Activated gamma-delta T cell treated with Interleukin-2 at 50 U/mL for 16 hours (primary cell): ENCODE results near the gene ATP1A4.
"Not testable (repeated sequence)": the region's sequence is repeated elsewhere in the genome, so short reads cannot be mapped to it uniquely, and the experiment has no call there.

Source experiments
- DNase-seq: peaks from one replicate; pipeline ENCODE4 v3.0.0-alpha.2; 2020

The ATP1A4 gene

DNA sequence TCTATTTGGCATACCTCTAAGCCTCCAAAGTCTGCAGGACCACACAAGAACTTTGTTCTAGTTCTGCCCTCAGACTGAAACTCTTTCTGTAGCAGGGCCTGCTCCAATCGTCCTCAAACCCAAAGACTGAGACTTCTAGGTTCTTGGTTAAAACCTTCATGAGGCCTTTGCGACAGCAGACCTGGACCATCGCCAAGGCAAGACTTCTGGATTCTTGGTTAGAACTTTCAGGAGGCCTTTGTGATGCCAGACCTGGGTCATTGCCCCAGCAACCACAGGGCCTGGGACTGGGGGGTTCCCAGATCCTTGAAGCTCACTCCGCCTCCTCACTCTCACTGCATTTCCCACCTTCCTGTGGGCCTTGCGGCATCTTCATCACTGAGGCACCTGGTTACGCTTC is at the start of gene ATP1A4:
TSS of gene ATP1A4 (plus strand) at position 301 of the 400 bp plus-strand sequence. CDS start 438 bp downstream, outside the sequence.
- no peak for DNase-seq

DNA sequence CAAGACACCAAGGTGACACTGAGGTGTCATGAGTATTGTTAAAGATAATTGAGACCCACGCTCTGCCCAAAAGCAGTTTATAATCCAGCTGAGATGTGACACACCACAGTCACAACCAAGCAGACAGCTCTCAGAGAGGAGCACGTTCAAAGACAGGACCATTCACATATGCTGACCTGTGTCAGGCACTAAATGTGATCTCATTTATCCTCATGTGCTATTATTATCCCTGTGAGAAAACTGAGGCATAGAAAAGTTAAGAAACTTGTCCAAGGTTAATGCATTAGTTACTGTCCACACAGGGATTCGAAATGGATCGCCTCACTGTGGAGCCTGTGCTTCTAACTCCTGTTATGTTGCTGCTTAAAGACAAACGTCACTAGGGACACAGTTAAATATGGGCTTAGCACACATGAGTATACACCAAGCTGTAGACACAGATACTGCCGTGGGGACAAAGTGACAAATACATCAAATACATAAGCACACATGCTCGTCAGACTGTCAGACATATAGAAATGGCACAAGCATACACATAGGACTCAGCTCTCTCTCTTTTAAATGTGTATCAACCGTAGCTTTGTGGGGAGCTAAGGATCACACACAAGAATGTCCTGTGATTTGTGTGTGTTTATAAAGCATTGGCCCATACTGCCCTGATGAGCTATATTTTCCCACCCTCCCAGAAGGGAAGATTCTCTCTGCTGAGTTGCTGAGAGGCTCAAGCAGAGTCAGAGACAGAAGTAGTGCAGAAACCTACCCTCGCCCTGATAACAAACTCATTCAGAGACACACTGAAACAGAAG is 49.5 kb upstream of the ATP1A4 start:
- DNase-seq: no peak

DNA sequence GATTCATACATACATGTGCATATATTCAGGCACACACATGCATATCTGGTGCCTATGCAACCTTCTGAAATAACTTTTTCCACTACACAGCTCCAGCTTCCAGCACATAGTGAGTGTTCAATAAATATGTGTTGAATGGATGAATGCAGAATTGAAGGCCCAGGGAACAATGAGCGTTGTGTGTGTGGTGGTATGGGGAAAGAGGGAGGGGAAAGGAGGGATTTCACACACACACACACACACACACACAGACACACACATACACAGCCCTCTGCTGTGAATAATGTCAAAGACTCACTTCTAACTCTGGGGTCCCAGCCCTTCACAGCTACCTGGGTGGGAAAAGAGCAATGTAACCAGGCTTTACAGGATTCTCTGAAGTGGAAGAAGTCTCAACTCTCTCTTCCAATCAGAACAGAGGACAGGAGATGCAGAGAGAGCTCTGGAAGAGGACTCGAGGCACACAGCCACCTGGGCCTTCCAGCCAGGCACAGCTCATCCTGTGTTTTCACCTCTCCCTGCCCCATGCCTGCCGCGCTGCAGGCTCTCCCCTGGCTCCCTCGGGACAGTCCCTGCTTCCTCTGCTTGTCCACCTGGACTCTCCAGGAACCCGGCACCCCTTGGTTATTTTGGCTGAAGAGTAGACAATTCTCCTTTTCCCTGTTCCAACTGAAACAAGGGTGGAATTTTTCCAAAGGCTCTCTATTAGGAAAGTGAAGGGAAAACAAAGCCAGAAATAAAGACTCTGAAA is 47.6 kb upstream of the ATP1A4 start:
- DNase-seq: no peak

DNA sequence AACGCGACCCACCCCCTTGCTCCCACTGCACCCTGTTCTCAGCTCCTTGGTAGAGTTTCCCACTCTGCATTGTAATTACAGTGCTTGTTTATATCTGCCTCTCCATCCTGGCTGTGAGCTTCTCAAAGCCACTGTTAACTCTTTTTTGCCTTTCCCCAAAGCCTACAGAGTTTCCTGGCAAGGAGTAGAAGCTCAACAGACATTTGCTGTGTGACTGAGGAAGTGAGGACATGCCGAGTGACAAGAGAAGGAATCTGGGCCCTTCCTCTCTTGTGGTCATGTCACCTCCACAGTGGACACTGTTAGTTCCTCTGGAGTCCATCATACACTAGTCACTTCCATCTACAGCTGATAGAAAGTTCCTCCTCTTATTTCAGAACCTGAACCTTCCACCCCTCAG is 46.9 kb upstream of the ATP1A4 start:
- no peak for DNase-seq

DNA sequence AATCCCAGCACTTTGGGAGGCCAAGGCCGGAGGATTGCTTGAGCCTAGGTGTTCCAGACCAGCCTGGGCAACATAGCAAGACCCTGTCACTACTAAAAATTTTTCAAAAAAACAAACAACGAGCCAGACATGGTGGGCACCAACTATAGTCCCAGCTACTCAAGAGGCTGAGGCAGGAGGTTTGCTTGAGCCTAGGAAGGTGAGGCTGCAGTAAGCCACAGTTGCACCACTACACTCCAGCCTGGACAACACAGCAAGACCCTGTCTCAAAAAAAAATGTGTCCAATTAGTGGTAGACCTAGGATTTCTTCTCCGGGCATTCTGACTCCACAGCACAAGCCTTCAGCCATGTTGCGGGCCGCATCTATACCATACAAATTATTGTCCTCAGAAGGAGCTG is 46.2 kb upstream of the ATP1A4 start:
- DNase-seq: no peak

DNA sequence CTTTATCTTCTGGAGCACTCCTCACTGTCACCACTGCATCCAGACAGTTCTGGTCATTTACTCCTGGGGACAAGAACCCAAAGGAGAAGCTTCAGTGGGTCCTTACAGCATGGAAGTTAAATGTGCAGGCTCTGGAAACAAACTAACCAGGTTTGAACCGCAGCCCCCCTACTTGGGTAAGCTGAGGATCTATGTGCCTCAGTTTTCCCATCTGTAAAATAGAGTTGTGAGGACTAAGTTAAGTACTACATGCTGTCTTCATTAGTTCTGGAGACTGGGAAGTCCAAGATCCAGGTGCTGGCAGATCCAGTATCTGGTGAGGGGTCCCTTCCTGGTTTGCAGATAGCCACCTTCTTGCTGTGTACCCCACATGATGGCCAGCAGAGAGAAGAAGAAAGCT is 43.9 kb upstream of the ATP1A4 start:
- no peak for DNase-seq

DNA sequence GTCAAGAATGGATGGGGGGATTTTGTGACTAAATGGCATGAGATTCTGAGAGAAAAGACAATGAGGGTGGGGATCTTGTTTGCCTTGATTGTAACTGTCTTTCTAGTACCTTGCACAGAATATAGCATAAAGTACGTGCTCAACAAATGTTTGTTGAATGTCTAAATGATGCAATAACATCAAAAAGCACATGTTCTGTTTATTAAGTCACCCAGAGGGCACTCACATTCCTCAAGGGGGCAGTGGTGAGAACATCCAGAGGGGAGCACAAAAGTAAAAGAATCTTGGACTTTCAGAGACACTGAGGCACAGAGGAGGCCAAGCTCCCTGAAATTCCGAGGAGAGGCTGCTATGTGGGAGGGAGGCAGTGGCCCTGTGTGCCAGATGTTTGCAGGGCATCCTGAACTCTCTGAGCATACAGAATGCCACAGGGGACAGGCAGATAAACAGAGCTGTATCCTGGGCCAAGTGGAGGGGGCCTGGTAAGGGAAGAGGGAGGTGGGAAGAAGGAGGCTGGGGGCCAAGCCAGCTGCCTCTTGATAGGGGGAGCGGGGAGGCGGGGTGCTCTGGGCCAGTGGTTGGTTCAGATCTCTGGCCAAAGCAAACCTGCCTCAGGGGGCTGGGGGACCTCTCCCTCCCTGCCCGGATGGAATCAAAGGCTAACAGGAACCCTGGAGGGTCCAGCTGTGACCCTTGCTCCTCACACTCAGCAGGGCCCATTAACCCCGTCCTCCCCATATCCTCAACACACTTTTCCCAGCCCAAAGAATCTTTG is 42.3 kb upstream of the ATP1A4 start:
- no peak for DNase-seq

DNA sequence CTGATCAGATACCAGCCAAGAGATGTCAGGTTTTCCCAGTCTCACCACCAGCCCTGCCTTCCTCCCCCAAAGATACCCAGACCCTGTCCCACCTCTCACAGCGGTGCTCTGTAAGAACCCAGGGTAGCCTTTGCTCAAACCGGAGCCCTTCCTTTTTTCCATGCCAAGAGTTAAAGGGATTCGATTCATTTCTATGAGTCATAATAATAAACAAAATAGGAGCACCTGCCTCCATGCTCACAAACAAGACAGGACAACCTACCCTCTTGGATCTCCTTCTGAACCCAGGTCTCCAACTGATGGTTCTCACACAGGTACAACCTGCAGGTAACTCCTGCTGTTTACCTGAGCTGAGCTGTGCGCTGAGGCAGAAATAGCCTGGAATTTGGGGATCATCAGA is 41.7 kb upstream of the ATP1A4 start:
- no peak for DNase-seq

DNA sequence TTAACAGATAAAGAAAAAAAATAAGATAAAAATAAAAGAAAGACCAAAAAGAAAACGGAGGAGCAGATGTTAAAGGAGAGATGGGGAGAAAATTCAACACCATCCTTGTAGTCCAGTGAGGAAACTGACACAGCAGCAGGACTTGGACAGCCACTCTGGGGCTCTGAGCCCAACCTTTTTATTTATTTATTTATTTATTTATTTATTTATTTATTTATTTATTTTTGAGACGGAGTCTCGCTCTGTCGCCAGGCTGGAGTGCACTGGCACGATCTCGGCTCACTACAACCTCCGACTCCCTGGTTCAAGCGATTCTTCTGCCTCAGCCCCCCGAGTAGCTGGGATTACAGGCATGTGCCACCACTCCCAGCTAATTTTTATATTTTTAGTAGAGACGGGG is 39.9 kb upstream of the ATP1A4 start:
- not testable (repeated sequence) for DNase-seq

DNA sequence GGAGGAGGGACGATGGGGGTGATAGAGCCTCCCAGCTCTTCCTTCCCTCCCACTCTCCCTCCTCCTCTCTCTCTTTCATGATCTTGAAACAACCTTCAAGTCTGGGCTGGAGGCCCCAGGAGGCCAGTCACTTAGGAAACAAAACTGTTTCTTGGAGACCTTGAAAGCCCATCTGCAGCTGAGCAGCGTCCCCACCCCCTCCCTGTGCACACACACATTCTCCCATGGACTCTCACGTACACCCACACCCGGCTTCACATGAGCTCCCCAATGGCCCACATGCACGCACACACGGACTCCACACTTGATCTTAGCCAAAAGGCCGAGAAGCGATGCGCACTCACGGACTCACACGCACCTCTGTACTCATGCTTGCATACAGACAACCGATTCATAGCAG is 39.0 kb upstream of the ATP1A4 start:
- DNase-seq: no peak

DNA sequence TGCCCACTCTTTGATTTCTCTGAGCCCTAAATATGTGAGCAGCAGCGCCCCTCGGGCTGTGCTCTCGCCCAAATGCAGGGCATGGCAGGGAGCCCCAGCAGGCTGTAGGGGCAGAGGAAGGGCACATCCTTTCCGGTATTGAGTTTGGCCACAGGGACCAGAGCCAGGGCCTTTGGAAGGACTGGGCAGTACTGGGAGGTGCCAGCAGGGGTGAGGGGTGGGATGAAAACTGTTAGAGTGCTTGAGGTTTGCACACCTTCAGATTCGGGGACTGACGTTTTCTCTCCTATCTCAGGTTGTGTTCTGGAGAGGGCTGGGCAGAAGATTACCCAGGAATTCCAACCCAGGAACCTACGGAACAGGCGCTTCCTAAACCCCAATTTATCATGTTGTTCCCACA is 38.0 kb upstream of the ATP1A4 start:
- no peak for DNase-seq

DNA sequence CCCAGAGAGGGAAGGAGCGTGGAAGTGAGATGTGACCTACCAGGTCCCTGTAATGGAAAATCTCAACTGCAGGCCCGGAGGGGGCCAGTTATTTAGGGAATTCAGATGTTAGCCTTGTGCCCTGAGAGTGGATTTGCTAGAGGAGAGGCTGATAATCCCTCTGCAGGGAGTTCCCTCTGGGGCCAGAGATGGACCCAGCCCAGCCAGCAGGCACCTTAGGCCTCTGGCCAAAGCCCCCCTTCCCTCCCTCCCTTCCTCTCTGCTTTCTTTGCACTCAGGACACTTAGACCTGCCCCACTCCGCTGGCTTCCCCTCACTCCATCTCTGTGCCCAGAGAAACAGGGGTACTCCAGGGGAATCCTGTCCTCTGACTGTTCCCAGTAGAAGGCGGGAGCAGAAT is 37.3 kb upstream of the ATP1A4 start:
- DNase-seq: no peak

DNA sequence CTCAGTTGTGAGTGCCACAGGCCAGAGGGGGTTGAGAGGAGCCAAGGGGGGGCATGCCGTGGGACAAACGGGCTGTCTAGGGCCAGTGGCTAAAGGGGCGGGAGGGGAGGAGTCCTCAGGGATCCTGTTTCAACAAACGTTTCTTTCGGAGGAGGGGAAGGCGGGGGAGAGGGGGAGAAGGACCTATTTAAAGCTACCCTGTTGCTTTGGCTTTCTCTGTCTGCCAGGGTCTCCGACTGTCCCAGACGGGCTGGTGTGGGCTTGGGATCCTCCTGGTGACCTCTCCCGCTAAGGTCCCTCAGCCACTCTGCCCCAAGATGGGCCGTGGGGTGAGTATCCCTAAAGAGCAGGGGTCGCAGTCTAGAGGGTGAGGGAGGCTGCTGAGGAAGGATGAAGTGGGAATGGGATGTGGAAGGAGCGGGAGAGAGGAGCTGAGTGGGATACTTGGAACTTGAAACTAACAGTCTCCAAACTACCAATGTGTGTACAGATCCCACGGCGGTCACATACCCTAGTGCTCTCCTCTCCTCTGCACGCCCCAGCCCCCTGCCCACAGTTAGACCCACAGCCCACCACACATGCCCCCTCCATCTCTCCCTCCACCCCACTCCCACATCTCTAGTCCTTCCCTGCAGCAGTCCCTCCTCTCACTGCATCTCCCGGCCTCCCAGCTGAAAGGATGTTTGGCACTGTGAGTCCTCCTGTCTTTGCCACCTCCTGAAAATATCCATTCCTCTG is 35.7 kb upstream of the ATP1A4 start, which contains the start of gene ATP1A2:
TSS of gene ATP1A2 (plus strand) at position 215 of the 738 bp plus-strand sequence. CDS start at position 318, 103 bp downstream.
- DNase-seq: no peak

DNA sequence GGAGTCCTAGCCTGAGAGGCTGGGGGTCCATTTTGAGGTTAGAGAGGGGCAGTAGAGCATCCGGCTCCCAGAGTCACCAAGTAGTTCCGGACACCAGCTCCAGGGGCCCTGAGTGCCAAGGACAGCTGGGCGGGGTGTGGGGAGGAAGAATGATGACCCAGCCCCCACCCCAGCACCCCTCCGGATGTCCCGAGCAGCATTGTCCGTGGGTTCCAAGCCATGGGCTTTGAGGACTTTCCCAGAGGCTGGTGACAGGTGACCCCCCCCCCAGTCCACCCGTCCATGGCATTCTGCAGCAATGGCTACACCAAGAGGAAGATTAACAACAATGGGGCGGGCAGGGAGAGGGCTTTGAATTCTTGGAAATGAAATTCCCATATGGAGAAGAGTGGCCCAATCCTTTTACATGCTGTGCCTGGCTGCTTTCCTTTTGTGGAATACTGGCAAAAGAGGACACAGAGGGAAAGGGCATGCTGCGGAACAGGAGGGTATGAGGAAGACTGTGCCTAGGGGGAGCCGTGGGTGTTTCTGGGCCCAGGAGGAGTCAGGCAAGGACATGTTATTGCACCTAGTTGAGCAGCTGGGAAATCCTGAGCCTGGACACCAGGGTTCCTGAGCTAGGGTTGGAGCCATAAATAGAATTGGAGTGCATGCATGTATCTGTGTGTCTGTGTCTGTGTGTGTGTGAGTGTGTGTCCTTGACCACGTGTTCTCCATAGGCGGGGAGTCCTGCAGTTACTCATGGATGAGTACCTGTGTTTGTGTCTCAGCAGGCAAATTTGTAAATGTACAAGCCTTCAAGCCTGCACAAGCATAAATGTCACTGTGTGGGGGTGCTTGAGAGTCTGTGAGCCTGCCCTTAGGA is 34.9 kb upstream of the ATP1A4 start:
- DNase-seq: no peak

DNA sequence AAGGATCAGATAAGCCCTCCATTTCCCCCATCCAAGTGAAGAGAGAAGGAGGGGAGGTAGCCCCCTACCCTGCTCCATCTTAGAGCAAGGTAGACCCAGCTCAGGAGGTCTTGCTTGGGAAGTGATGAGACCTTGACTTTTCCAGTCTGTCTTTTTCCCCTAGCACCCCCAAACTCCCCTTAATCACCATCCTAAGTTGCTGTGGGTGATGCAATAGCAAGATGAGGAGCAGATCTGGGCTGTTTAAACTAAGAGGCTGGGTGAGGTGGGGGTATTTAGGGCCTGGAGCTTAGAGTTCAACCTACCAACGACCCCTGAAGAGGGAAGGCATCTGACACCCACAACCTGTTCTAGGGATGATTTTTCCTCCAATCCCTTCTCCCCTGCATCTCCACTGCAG is 34.1 kb upstream of the ATP1A4 start:
- DNase-seq: no peak

DNA sequence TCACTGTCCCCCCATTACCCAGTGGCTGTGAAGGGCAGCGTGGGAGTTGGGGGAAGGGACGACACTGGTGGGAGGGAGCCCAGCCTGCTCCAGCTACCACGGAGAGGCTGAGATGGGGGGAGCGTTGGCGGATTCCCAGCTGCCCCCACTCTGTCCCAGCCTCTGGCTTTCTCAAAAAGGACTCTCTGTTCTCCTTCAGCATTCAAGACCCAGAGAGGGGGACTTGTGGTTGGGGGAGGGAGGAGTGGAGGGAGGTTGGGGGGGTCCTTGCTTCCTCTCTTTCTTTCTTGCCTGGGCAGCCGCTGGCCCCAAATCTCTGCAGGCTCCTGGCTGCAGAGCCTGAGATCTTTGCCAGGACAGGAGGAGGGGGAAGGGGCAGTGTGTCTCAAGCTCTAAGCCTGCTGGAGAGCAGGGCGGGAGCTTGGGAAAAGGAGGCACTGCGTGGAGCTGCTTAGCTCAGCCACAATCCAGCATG is 33.7 kb upstream of the ATP1A4 start:
- no peak for DNase-seq

DNA sequence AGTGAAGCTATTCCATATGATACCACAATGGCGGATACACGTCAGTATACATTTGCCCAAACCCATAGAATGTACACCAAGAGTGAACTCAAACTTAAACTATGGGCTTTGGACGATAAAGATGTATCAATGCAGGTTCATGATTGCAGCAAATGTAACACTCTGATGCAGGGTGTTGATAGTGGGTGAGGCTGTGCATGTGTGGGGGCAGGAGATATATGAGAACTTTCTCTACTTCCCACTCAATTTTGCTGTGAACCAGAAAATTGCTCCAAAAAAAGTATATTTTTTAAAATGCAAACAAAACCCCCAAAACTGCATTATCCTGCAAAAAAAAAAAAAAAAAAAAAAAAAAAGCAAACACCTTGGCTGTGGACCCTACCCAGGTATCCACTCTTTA is 32.5 kb upstream of the ATP1A4 start:
- DNase-seq: no peak

DNA sequence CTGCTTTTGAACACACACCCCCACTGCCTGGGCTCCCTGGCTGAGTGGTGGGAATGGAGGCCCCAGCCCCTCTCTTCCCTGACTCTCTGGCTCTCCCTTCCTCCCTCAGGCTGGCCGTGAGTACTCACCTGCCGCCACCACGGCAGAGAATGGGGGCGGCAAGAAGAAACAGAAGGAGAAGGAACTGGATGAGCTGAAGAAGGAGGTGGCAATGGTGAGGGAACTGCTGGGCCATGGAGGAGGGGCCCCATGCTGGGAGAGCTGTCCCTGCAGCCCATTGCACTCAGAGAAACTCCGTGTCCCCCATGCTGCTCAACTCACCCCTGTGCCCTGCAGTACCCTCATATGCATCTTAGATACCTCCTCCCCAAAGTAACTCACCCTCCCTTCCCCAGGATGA is 30.6 kb upstream of the ATP1A4 start:
- no peak for DNase-seq

DNA sequence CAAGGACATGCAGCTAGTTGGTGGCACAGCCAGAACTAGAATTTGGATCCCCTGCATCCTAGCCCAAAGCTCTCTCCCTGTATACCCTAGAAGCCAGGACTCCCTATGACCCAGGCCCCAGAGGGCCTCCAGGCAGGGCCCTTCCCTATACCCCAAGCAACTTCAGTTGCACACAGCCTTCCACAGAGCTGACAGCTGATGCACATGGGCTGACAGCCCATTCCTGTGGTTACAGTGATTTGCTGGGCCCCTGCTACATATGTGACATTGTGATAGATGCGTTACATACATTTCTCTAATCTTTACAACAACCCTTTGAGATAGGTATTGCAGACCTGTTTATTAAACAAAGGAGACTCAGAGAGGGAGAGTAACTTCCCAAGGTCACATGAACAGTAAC is 30.0 kb upstream of the ATP1A4 start:
- no peak for DNase-seq

DNA sequence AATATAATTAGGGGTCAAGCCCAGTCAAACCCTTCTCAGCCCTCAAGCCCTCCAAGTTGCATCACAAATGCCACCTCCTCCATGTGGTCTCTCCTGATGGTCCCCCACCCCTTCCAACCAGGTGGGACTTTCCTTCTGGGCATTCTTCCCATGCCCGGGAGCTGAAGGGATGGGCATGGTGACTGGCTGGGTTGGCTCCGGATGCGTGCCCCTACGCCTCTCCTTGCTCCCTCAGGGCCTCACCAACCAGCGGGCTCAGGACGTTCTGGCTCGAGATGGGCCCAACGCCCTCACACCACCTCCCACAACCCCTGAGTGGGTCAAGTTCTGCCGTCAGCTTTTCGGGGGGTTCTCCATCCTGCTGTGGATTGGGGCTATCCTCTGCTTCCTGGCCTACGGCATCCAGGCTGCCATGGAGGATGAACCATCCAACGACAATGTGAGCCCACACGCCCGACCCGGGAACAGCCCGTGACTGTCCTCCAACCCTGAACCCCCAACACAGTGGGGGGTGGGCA is 28.4 kb upstream of the ATP1A4 start:
- no peak for DNase-seq

DNA sequence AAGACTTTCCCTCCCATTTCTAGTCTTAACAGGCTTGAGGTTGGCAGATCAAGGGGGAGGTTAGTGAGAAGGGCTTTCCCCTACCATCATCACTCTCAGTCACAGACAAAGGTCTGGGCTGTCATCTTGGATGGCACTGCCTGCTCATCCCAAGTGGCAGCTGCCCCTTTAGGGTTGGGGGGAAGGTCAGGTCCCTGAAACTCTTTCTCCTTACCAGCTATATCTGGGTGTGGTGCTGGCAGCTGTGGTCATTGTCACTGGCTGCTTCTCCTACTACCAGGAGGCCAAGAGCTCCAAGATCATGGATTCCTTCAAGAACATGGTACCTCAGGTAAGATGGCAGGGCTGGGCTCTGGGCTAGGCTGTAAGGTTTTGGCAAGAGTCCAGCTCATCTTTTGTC is 27.7 kb upstream of the ATP1A4 start:
- DNase-seq: no peak
